GM21576 (cell line): ENCODE data around the gene NRP1.
"Not testable (repeated sequence)": the region's sequence is repeated elsewhere in the genome, so short reads cannot be mapped to it uniquely, and the experiment has no call there.

Experiments used
- ATAC-seq: cut with Tn5 transposase; IDR thresholded peaks from one replicate; pipeline ENCODE4 v1.9.1; 2021; ENCODE audit warnings: mild to moderate bottlenecking, moderate library complexity; ENCODE audit not compliant: unreplicated experiment

Gene NRP1

GRCh38 chr10:33154590-33154989, 179.9 kb downstream of the NRP1 start:
- ATAC-seq = no peak

DNA sequence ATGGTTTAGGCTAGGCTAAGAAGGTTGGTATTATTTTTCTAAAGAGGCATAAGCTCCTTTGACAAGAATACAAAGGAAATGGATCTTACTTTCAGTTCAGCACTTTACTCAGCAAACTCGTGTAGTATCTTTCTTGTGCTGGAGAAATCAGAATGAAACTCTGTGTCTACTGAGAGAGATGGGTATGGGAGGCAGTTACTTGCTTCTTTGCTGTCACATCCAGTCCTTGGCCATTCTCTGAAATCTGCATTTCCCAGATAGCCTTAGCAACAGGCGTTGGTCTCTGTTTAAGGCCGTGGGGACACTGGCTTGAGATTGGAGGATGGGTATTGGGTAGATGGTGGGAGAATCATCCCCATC, 180.5 kb downstream of the NRP1 start:
- ATAC-seq = no peak

DNA sequence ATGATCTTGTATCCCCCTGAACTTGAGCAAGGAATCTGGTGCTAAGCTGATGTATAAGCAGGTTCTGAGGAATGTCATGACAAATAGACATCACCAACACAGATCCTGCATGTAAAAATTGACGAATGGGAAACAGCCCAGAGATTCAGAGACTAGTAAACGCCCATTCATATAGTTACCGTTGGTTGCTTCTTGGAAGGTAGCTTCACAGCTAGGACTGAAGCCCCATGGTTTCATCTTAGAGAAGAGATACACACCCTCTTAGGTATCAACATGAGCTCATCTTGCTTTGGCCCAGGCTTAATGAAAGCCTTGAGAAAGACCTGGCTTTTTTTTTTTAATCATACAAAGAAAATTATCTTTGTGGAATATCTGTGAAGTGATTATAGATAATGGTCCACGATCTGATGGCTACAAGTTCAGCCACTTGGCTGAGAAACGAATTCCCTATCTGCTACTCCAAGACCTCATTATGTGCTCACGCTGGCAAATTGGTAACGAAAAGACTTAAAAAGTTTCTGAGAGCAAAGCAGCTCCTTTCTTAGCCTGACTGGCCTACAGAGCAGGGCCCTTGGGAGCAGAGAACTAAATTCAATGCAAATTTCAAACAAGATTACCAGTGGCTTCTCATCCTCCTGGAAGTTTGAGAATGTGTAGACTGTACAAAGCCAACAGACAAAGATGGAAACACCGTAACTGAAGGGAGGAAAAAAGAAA, 181.1 kb downstream of the NRP1 start:
- no peak for ATAC-seq

DNA sequence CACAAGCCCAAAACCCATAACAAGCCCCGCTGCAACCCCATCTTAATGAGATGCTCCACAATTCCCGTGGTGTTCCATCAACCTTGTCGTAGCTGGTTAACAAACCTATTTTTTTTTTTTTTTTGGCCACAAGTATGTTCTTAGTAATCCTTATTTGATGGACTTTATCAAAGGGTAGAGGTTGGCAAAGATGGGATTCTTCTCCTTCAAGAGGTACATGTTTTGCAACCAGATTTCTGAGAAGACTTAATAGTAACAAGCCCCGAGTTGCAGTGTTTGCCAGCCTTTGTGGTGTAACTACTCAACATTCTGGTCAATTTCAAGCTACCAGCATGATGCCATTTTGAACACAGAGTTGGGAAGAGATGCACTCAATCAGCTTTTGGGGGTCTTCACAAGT, 181.7 kb downstream of the NRP1 start:
- ATAC-seq = no peak

DNA sequence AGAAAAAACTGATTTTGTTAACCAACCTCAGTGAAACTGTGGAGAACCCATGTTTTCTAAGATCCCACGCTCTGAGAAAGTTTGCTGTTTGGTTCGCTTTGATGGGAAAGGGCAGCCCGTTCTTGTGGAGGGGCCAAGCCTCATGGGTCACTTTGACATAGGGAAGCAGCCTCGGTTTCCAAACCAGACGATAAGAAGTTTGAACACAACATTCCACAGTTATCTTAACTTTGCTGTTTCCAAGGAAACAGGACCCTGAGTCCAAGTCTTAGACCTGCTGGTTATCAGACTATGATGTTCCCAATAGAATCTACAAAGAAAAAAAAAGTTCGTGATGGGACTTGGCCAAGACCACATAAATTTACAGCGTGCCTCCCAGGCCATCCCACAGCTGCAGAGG, 182.3 kb downstream of the NRP1 start:
- ATAC-seq = no peak

GRCh38 chr10:33151344-33151864, 183.1 kb downstream of the NRP1 start:
- no peak for ATAC-seq

GRCh38 chr10:33150889-33151288, 183.6 kb downstream of the NRP1 start:
- ATAC-seq = no peak

DNA sequence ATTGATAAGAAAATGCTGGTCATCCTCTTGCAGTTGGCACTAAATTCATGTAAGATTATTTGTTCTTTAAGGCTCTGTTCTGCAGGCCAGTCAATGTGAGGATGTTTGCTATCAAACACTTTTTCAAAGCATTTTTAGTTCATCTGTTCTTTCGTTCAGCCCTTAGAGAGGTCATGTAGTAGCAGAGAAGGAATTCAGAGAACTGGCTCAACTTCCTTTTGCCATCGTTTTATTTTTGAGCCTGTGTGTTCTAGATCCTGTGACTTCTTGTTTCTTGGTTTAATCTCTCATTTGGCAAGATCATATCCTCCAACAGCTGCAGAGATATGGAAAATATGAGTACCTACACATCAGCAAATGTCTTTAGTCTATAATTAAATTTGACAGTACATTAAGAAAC, 184.3 kb downstream of the NRP1 start:
- no peak for ATAC-seq

DNA sequence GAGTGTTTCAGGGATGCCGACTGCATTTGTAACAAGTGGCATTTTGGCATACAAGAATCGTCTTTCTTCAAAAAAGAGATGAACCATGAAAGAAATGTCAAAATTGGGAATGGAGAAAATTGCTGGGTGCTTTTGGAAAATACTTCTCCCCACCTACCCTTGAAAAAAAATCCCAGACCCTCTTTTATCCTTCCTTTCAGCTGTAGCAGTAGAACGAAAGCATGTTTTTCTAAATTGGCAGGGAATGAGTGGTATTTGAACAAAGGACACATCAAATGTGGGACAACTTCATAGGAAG, 187.5 kb downstream of the NRP1 start:
- ATAC-seq = no peak

DNA sequence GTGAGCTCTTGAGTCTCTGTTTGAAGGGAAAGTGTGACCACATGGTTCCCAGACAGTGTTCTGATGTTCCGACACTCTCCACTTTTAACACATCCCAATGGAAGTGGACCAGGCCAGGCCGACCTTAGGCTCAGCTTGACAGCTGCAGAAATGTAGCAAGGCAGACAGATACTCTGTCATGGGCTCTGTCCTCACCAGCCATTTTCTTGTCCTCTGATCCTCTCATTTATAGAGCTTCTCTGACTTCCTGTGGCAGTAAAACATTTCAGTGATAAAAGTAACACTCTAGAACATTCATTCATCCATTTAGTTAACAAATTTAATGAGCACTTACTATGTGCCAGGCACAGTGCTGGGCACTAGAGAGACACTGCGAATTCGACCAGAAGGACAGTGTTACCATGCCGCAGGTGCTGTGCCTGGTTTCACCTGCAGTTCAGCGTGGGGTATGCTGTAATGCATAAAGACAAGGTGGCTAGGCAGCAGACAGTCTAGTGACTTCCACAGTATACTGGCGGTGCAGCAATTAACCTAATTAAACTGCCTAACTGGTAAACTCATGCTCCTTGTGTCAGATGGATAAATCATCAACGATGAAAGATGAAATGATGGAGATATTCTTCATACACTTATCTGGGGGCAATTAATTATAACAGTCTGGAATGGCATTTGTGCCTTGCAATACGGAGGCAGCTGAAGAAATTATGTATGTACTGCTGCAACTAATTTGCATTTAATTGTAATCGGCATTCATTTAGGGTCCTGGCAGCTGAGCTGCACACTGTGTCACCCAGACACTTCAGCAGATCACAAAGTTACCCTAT, 188.1 kb downstream of the NRP1 start:
- no peak for ATAC-seq

GRCh38 chr10:33145451-33146188, 188.8 kb downstream of the NRP1 start:
- no peak for ATAC-seq

DNA sequence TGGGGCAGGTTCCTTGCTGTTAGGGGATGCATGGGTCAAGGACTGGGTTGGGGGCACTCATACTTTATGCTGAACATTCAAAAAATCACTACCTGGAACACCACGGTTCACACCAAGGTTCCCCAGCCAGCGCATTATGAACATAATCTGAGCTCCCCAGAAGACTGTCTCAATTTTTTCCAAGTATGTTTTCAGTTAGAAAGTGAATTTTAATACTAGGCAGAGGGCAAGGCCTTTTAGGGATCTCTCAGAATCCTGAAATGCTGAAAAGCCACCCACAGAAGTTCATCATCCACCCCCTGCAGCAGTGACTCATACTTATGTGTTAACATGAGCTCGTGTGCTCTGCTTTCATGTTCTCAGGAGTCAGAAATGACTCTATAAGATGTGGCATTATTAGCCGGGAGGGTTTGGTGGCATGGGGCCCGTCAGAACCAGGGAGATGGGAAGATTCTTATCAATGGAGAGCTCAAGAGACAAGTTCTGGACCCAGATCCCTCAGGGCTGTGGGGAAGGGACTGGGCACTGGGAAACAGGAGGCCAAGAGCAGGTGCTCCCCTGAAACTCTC, 191.2 kb downstream of the NRP1 start:
- ATAC-seq = no peak

- ATAC-seq = no peak
These were observed 192.2 kb downstream of the NRP1 start for GRCh38 chr10:33142295-33142694.

DNA sequence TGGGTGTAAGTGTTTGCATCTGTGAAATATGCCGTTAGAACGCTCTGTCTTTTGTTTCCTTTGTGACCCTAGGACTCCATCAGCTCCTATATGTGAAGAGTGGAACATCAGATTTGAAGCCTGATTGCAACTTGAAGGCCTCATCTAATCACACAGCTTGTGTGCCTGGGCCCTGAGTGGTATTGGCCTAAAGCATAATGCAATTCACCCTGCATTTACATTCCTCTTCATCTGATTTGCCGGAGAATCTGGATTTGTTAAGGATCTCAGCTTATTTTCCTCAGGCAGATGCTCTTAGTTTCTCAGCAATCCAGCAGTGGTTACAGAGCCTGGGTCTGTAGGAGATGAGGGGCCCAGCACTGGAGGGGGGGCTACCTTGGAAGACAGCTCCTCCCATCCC, 193.2 kb downstream of the NRP1 start:
- ATAC-seq = no peak

DNA sequence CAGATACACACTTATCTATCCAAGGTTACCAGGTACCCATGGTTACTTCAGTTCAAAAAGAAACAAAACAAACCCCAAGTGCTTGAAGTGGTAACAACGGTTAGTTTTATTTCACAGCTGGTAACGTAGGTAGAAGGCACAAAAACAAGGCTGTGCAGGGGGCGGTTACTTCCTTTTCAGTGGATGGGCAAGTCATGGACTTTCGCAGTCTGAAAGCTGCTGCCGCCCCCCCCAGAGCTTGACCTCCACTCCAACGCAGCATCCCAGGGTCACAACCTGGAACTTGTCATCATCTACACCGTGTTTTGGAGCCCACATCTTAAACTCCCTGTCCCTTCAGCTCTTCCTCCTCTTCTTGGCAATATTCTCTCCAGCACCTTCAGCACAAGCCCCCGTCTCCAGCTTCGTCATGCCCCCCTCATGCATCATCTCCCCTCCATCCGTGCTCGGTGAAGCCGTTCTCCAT, 195.3 kb downstream of the NRP1 start:
- ATAC-seq = no peak

- not testable (repeated sequence) for ATAC-seq
These were observed 195.8 kb downstream of the NRP1 start for GRCh38 chr10:33138686-33139085.

DNA sequence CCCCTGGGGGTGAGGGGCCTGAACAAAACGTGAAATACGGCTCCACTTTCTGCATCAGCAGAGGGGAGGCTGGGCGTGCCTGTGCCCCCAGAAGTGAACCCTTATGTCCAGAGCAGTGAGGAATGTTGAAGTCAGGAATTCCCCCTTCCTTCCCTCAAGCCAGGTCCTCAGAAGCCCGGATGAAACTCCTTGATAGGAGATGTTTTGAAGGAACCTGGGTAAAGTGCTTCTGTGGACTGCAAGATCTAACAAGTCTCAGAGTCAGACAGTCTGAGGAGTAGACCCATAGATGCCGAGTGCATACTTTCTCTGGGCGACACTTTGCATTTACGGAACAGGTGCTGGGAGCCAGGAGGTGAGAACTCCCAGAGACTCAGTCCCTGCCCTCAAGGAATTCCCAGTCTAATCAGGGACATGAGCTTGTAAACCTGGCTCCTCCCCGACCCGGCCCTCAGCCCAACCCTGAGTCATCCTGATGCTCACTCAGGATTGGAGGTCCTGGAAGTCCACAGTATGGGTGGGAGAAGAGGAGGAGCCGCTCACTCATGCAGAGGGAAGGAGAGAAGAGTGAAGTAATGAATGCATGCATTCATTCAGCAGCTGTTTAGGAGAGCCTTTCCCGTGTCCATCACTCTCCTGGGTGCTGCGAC, 197.0 kb downstream of the NRP1 start:
- ATAC-seq = no peak

DNA sequence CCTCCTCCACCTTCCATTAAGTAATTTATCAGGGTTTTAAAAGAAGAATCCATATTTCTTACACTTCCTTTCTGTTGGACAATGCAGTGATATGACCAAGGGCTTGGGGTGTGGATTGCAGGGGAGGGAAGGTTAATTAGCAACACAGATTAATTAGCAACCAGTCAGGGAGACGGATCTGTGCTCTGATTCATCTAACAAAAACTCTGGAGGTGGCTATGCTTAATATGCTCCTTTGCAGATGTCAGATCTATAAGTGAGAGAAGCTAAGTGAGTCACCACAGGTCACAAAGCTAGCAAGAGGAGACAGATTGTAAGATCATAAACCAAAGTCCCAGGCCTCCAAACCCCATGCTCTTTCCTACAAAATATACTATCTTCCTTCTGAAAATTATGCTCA, 197.7 kb downstream of the NRP1 start:
- no peak for ATAC-seq

- peak; percentile 36 for ATAC-seq
These were observed 198.2 kb downstream of the NRP1 start for GRCh38 chr10:33136271-33136670.

GRCh38 chr10:33134011-33134751, 200.3 kb downstream of the NRP1 start:
- ATAC-seq = peak; percentile 64
